IMR-90 (cell line): ENCODE results near the gene MLEC.
"Not testable (repeated sequence)": the region's sequence is repeated elsewhere in the genome, so short reads cannot be mapped to it uniquely, and the experiment has no call there.

Source experiments
- BHLHE40 ChIP-seq: fragments of 150-350 bp; IDR thresholded peaks from 2 replicates; pipeline ENCODE4 v1.6.1; 2016; ENCODE audit warnings: mild to moderate bottlenecking, low read depth, low read length
- CEBPB ChIP-seq: IDR thresholded peaks from 2 replicates; pipeline ENCODE4 v1.6.1; 2012; ENCODE audit warnings: low read depth, low read length, improper control_type of control experiment
- MAFK ChIP-seq: IDR thresholded peaks from 2 replicates; pipeline ENCODE4 v1.6.1; 2012; ENCODE audit warnings: low read depth, low read length, improper control_type of control experiment
- POLR2A ChIP-seq: IDR thresholded peaks from 2 replicates; pipeline ENCODE4 v1.6.1; 2012; ENCODE audit warnings: mild to moderate bottlenecking, low read depth, low read length
- RAD21 ChIP-seq: IDR thresholded peaks from 2 replicates; pipeline ENCODE4 v1.6.1; 2012; ENCODE audit warnings: low read length, improper control_type of control experiment
- TF ChIP-seq, protein P1 (sequence below): conservative IDR thresholded peaks from 2 replicates; pipeline ENCODE4 v1.5.1; 2012; ENCODE audit warnings: mild to moderate bottlenecking, low read depth, low read length, improper control_type of control experiment
- TF ChIP-seq, protein P2 (sequence below): fragments of 150-350 bp; IDR thresholded peaks from 2 replicates; pipeline ENCODE4 v1.6.1; 2016; ENCODE audit warnings: low read depth, mild to moderate bottlenecking, low read length, moderate library complexity, borderline replicate concordance
- TF ChIP-seq, protein P3 (sequence below): fragments of 150-350 bp; IDR thresholded peaks from 2 replicates; pipeline ENCODE4 v1.6.1; 2017; ENCODE audit warnings: mild to moderate bottlenecking, antibody characterized with exemption, low read length, low read depth

DNA sequence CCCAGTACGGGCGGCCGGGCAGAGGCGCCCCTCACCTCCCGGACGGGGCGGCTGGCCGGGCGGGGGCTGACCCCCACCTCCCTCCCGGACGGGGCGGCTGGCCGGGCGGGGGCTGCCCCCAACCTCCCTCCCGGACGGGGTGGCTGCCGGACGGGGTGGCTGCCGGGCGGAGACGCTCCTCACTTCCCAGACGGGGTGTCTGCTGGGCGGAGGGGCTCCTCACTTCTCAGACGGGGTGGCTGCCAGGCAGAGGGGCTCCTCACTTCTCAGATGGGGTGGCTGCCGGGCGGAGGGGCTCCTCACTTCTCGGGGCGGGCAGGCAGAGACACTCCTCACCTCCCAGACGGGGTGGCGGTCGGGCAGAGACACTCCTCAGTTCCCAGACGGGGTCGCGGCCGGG is 45.2 kb downstream of the MLEC start:
- not testable (repeated sequence) for TF ChIP-seq MAFK, RAD21, CEBPB, POLR2A, BHLHE40
- TF ChIP-seq, protein P1, sequence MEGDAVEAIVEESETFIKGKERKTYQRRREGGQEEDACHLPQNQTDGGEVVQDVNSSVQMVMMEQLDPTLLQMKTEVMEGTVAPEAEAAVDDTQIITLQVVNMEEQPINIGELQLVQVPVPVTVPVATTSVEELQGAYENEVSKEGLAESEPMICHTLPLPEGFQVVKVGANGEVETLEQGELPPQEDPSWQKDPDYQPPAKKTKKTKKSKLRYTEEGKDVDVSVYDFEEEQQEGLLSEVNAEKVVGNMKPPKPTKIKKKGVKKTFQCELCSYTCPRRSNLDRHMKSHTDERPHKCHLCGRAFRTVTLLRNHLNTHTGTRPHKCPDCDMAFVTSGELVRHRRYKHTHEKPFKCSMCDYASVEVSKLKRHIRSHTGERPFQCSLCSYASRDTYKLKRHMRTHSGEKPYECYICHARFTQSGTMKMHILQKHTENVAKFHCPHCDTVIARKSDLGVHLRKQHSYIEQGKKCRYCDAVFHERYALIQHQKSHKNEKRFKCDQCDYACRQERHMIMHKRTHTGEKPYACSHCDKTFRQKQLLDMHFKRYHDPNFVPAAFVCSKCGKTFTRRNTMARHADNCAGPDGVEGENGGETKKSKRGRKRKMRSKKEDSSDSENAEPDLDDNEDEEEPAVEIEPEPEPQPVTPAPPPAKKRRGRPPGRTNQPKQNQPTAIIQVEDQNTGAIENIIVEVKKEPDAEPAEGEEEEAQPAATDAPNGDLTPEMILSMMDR: not testable (repeated sequence)
- TF ChIP-seq, protein P2, sequence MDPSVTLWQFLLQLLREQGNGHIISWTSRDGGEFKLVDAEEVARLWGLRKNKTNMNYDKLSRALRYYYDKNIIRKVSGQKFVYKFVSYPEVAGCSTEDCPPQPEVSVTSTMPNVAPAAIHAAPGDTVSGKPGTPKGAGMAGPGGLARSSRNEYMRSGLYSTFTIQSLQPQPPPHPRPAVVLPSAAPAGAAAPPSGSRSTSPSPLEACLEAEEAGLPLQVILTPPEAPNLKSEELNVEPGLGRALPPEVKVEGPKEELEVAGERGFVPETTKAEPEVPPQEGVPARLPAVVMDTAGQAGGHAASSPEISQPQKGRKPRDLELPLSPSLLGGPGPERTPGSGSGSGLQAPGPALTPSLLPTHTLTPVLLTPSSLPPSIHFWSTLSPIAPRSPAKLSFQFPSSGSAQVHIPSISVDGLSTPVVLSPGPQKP: not testable (repeated sequence)
- TF ChIP-seq, protein P3, sequence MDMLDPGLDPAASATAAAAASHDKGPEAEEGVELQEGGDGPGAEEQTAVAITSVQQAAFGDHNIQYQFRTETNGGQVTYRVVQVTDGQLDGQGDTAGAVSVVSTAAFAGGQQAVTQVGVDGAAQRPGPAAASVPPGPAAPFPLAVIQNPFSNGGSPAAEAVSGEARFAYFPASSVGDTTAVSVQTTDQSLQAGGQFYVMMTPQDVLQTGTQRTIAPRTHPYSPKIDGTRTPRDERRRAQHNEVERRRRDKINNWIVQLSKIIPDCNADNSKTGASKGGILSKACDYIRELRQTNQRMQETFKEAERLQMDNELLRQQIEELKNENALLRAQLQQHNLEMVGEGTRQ: not testable (repeated sequence)
